Endodermal cell (in vitro differentiated cells): ENCODE measurements around the gene SPATS2. TPM values are rescaled to one million over a fixed set of nuclear protein-coding genes. Genes with fewer than 3 reads are reported as not detected.
A peak's percentile ranks its signal among the peaks of the same experiment; 100 is the strongest.

Experiments used
- DNase-seq: peaks from one replicate; pipeline ENCODE4 v3.0.0-alpha.2; 2017
- H3K27ac ChIP-seq: 2 replicates; pipeline ENCODE4 v1.5.1; 2013; ENCODE audit warnings: mild to moderate bottlenecking, low read depth, low read length, moderate library complexity
- H3K27me3 ChIP-seq: 2 replicates; pipeline ENCODE4 v1.6.1; 2013; ENCODE audit warnings: mild to moderate bottlenecking, low read length, moderate library complexity; ENCODE audit not compliant: insufficient read depth, control insufficient read depth, poor library complexity, severe bottlenecking
- H3K36me3 ChIP-seq: 2 replicates; pipeline ENCODE4 v1.7.0; 2013; ENCODE audit warnings: mild to moderate bottlenecking, low read length, moderate library complexity; ENCODE audit not compliant: control insufficient read depth, insufficient read depth
- H3K4me1 ChIP-seq: one replicate; pipeline ENCODE4 v1.7.0; 2013; ENCODE audit warnings: low read length; ENCODE audit not compliant: control insufficient read depth, insufficient read depth
- H3K4me3 ChIP-seq: 2 replicates; pipeline ENCODE4 v1.5.1; 2013; ENCODE audit warnings: mild to moderate bottlenecking, low read length, moderate library complexity
- H3K9ac ChIP-seq: 2 replicates; pipeline ENCODE4 v1.6.1; 2013; ENCODE audit warnings: mild to moderate bottlenecking, low read length, moderate library complexity; ENCODE audit not compliant: poor library complexity, severe bottlenecking; ENCODE audit errors: extremely low read depth
- H3K9me3 ChIP-seq: 2 replicates; pipeline ENCODE4 v1.6.1; 2013; ENCODE audit warnings: mild to moderate bottlenecking, low read length, moderate library complexity; ENCODE audit not compliant: control insufficient read depth
- H3K27ac Mint-ChIP-seq: 2 replicates; pipeline ENCODE4 v1.8.0; 2020; ENCODE audit warnings: mixed read lengths
- H3K27me3 Mint-ChIP-seq: 2 replicates; pipeline ENCODE4 v1.8.0; 2021; ENCODE audit warnings: mild to moderate bottlenecking, mixed read lengths; ENCODE audit not compliant: insufficient read depth
- H3K36me3 Mint-ChIP-seq: 2 replicates; pipeline ENCODE4 v1.8.0; 2020; ENCODE audit warnings: low read depth, mixed read lengths
- H3K4me1 Mint-ChIP-seq: 2 replicates; pipeline ENCODE4 v1.8.0; 2020; ENCODE audit warnings: mixed read lengths
- H3K4me3 Mint-ChIP-seq: 2 replicates; pipeline ENCODE4 v1.8.0; 2020; ENCODE audit warnings: mild to moderate bottlenecking, moderate library complexity, mixed read lengths
- H3K9me3 Mint-ChIP-seq: 2 replicates; pipeline ENCODE4 v1.8.0; 2020; ENCODE audit warnings: mild to moderate bottlenecking, mixed read lengths
- WGBS, 2 experiments: methylation state at CpG; one replicate each; pipeline versions ENCODE4 v1.1.5 to v1.1.7; 2013; ENCODE audit warnings: missing lambda C conversion rate in 2 of 2, mixed read lengths in 1 of 2; ENCODE audit not compliant: insufficient coverage in 1 of 2, insufficient read length in 1 of 2; 5-methylcytosine and 5-hydroxymethylcytosine counted together
- total RNA-seq, 2 donors: library from RNA; stranded (reverse); fragmentation: NEBNext Ultra II Directional in 1 of 2; extraction: Animal tissue kit (Norgen Biotek cat#: 25700) in 1 of 2; gene quantifications; 2 replicates in 1 of 2; 3 replicates in 1 of 2; pipeline ENCODE4 v1.2.1, GENCODE V29; 2021
- TF ChIP-seq, protein P1 (sequence below): fragments of 200-600 bp; sonication (generic); conservative IDR thresholded peaks from 2 replicates; pipeline ENCODE4 v1.5.0; 2021; ENCODE audit warnings: antibody characterized with exemption, mild to moderate bottlenecking

SPATS2 gene
- total RNA-seq, 2 donors from 2014 or later: 50.2 to 64.8 TPM

DNA sequence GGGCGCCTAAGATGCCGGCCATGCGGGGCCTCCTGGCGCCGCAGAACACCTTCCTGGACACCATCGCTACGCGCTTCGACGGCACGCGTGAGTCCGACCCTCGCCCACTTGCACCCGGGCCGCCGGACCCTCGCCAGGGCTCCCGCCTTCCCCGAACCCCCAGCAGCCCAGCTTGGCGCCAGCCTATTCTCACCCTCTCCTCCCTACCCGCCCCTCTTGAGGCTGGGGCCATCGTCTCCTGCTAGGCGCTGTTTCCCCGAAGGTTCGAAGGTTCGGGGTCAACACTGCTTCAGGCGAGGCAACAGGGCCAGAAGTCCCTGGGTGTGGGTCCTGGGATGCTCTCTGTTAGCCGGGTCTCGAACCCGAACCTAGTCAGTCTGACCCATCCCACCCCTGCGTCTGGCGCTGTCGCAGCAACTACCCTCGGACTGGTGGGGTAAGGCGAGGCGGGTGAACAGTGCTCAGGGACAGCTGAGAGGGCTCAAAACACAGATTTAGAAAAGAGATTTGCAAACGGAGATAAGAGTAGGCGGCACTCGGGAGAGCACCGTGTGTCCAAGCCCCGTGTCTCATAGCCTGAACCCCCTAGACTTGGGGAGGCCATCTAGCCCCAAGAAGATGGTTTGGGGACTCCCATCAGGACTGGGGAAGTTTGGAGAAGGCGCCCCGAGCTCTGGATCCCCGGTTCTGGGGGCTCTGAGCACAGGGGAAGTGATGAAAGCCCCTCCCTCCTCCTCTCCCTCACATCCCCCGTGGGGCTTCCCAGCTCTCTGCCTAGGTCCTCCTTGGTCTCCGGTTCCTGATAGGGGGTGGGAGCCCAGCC, 172.4 kb downstream of the SPATS2 start:
- no peak overlapping the region for H3K9ac ChIP-seq
- H3K9me3 Mint-ChIP-seq: no peaks in the 10 kb centered on the region
- H3K9me3 ChIP-seq: no peaks in the 10 kb centered on the region
- no peaks in the 10 kb centered on the region for H3K36me3 ChIP-seq
- H3K27me3 Mint-ChIP-seq: peaks cover 95% of the 10 kb centered on the region
- no peak overlapping the region for H3K27ac ChIP-seq
- H3K4me1 ChIP-seq: no peaks in the 10 kb centered on the region
- no peak overlapping the region for H3K4me3 ChIP-seq
- H3K36me3 Mint-ChIP-seq: no peaks in the 10 kb centered on the region
- H3K4me1 Mint-ChIP-seq: peaks cover 10% of the 10 kb centered on the region
- H3K27me3 ChIP-seq: peaks cover 98% of the 10 kb centered on the region
- TF ChIP-seq, protein P1, sequence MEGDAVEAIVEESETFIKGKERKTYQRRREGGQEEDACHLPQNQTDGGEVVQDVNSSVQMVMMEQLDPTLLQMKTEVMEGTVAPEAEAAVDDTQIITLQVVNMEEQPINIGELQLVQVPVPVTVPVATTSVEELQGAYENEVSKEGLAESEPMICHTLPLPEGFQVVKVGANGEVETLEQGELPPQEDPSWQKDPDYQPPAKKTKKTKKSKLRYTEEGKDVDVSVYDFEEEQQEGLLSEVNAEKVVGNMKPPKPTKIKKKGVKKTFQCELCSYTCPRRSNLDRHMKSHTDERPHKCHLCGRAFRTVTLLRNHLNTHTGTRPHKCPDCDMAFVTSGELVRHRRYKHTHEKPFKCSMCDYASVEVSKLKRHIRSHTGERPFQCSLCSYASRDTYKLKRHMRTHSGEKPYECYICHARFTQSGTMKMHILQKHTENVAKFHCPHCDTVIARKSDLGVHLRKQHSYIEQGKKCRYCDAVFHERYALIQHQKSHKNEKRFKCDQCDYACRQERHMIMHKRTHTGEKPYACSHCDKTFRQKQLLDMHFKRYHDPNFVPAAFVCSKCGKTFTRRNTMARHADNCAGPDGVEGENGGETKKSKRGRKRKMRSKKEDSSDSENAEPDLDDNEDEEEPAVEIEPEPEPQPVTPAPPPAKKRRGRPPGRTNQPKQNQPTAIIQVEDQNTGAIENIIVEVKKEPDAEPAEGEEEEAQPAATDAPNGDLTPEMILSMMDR: no peak
- H3K4me3 Mint-ChIP-seq: peak overlapping the region; percentile 38
- H3K27ac Mint-ChIP-seq: no peak overlapping the region
- WGBS, 2 experiments: 14 to 25% methylated on average over 29 to 47 of the region's 47 CpGs
- peak; percentile 67 for DNase-seq

DNA sequence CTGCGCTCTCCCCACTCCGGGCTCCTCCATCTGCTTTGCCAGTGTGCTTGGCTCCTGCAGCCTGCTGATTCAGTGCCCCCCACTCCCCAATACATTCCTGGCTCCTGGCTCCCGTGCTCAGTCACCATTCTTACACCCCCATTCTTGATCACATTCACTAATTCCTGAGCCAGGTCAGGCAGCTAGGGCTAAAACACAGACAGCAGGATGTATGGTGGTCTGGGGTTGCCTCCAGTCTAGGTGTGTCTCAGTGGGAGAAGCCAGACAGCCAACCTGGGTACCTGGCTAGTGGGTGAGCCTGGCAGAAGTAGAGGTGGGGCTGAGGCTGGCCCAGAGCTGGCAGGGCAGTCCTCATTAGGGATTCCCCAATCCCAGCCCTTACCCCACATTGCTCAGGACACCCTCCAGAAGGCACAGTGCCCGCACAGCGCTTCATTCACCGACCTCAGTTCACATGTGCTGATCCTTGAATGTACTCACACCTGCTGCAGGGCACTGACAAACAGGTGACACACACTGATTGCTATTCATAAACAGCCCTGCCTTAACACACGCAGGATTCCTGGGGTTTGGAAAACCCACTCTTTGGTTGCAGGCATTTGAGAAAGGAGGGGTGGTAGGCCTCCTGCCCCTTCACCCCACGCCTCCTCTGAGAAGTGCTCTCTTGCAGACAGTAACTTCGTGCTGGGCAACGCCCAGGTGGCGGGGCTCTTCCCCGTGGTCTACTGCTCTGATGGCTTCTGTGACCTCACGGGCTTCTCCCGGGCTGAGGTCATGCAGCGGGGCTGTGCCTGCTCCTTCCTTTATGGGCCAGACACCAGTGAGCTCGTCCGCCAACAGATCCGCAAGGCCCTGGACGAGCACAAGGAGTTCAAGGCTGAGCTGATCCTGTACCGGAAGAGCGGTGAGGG, 173.2 kb downstream of the SPATS2 start:
- no peaks in the 10 kb centered on the region for H3K36me3 Mint-ChIP-seq
- peaks cover 95% of the 10 kb centered on the region for H3K27me3 Mint-ChIP-seq
- peaks cover 98% of the 10 kb centered on the region for H3K27me3 ChIP-seq
- H3K4me3 Mint-ChIP-seq: peak overlapping the region; percentile 38
- no peak overlapping the region for H3K9ac ChIP-seq
- no peaks in the 10 kb centered on the region for H3K4me1 ChIP-seq
- H3K36me3 ChIP-seq: no peaks in the 10 kb centered on the region
- peak; percentile 65 for DNase-seq
- H3K9me3 Mint-ChIP-seq: no peaks in the 10 kb centered on the region
- H3K27ac ChIP-seq: no peak overlapping the region
- H3K4me1 Mint-ChIP-seq: peaks cover 15% of the 10 kb centered on the region
- TF ChIP-seq, protein P1: no peak
- no peak overlapping the region for H3K27ac Mint-ChIP-seq
- no peaks in the 10 kb centered on the region for H3K9me3 ChIP-seq
- H3K4me3 ChIP-seq: no peak overlapping the region
- 65 to 67% methylated on average over 19 to 21 of the region's 21 CpGs for WGBS, 2 experiments

DNA sequence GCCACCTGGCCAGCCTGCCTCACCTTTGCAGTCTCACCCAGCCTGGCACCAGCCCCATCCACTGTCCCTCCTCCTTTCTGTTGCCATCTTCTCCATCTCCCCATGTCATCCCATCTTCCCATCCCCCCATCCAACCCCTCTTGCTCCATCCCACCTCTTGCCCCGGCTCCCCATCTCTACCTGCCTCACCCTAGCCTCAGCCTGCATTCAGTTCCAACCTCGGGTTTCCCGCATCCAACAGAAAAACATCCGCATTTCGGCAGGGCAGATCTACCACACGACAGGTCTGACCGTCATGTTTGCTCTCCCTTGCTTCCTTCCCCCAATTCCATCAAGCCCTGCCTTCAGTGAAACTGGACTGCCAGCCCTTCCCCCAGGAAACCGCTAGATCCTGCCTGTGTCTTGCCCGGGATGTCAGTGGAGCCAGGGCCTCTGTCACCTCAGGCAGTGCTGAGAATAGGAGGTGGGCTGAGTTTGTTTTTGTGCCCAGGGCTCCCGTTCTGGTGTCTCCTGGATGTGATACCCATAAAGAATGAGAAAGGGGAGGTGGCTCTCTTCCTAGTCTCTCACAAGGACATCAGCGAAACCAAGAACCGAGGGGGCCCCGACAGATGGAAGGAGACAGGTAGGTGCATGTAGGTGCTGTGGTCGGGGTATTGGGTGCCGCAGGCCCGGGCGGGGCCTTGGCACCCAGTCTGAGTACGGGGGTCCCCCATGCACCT, 174.0 kb downstream of the SPATS2 start:
- no peaks in the 10 kb centered on the region for H3K9me3 ChIP-seq
- H3K9ac ChIP-seq: no peak overlapping the region
- Mint-ChIP-seq H3K4me1 (peaks cover 17% of the 10 kb centered on the region), H3K9me3 (no peaks in the 10 kb centered on the region), H3K36me3 (no peaks in the 10 kb centered on the region), H3K27me3 (peaks cover 95% of the 10 kb centered on the region), H3K4me3 (no peak overlapping the region), H3K27ac (no peak overlapping the region)
- WGBS, 2 experiments: 82 to 87% methylated on average over 11 to 18 of the region's 18 CpGs
- DNase-seq: peak; percentile 53
- TF ChIP-seq, protein P1: no peak
- H3K27ac ChIP-seq: no peak overlapping the region
- no peaks in the 10 kb centered on the region for H3K4me1 ChIP-seq
- peaks cover 98% of the 10 kb centered on the region for H3K27me3 ChIP-seq
- no peak overlapping the region for H3K4me3 ChIP-seq
- no peaks in the 10 kb centered on the region for H3K36me3 ChIP-seq
